GM12801 (cell line): ENCODE measurements around the gene MAP1LC3B.

Experiments
- CTCF ChIP-seq: IDR thresholded peaks from one replicate; pipeline ENCODE4 v1.5.1; 2011; ENCODE audit warnings: control low read depth; ENCODE audit not compliant: insufficient read length; ENCODE audit errors: extremely low read depth

MAP1LC3B gene

DNA sequence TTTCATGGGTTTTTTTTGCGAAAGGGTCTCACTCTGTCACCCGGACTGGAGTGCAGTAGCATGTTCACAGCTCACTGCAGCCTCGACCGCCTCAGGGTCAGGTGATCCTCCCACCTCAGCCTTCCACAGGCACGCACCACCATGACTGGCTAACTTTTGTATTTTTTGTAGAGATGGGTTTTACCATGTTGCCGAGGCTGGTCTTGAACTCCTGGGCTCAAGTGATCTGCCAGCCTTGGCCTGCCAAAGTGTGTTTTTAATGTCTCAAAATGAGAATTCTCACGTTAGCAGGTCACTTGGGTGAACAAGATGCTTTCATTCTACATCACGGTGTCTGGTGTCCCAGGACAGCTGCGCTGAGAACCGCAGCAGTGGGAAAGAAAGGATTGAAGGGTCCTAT is 11.7 kb upstream of the MAP1LC3B start:
- TF ChIP-seq CTCF, result no peak

- no peak for TF ChIP-seq CTCF
These were observed 11.3 kb upstream of the MAP1LC3B start for GRCh38 chr16:87380881-87381280.

GRCh38 chr16:87382023-87382785 is 9.9 kb upstream of the MAP1LC3B start:
- no peak for TF ChIP-seq CTCF

GRCh38 chr16:87383505-87384161 is 8.5 kb upstream of the MAP1LC3B start, which contains the start of gene FBXO31:
FBXO31 (minus strand) TSS chr16:87383776; CDS start chr16:87383744, 32 bp downstream.
- no peak for TF ChIP-seq CTCF

DNA sequence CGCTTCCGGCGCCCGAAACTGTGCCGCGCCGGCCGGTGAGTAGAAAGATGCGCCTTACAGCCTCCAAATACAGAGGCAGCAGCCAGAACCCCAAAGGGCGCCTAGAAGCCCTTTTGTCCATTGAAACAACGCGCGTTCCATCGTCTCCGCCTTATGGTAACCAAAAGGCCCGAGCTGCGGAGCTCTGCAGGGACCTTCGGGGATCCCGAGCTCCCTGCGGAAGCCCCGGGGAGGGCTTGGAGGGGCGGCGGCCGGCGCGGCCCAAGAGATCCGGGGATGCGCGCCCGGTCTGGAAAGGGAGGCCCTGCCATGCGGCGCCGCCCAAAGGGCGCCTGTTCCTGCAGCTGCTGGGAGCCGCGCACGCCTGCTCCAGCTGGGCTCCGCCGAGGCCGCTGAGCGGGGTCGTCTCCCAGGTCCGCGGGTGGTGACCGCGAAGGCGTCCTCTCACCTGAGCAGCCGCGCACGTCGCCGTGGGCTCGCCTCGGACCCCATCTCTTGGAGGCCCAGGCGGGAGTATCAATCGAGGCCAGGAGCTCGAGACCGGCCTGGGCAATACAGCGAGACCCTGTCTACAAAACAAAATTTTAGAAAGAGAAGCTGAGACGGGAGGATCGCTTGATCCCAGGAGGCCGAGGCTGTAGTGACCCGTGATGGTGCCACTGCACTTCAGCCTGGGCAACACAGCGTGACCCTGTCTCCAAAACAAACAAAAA is 7.8 kb upstream of the MAP1LC3B start:
- TF ChIP-seq CTCF, result no peak

GRCh38 chr16:87387942-87388817 is 4.0 kb upstream of the MAP1LC3B start:
- TF ChIP-seq CTCF, result no peak
